ENCODE data around the gene RIPOR1.
A peak's percentile ranks its signal among the peaks of the same experiment; 100 is the strongest.

The RIPOR1 gene

DNA sequence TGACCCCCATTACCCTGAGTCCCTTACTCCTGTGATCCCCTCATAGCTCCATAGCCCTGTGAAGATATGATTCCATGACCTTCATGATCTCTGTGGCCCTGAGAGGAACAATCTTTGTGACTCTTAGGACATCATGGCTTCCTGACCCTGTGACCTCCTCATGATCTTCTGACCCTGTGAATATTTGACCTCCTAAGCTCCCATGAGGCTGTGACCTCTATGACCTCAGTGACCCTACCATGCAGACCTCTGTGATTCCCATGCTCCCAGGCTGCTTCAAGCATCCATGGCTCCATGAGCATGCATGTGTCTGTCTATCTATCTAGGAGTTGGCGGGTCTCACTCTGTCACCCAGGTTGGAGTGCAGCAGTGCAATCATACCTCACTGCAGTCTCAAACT lies 12.1 kb downstream of the RIPOR1 start:
- Histone ChIP-seq H3K36me3 (peaks cover 72% of the 10 kb centered on the region), H3K4me3 (ENCODE audit: low read depth, low read length) (no peak overlapping the region), H3K9me3 (ENCODE audit: severe bottlenecking) (no peaks in the 10 kb centered on the region), H3K27me3 (ENCODE audit: insufficient read depth, low read depth, severe bottlenecking) (no peaks in the 10 kb centered on the region), H3K27ac (no peak overlapping the region)
- TF ChIP-seq, protein P1, sequence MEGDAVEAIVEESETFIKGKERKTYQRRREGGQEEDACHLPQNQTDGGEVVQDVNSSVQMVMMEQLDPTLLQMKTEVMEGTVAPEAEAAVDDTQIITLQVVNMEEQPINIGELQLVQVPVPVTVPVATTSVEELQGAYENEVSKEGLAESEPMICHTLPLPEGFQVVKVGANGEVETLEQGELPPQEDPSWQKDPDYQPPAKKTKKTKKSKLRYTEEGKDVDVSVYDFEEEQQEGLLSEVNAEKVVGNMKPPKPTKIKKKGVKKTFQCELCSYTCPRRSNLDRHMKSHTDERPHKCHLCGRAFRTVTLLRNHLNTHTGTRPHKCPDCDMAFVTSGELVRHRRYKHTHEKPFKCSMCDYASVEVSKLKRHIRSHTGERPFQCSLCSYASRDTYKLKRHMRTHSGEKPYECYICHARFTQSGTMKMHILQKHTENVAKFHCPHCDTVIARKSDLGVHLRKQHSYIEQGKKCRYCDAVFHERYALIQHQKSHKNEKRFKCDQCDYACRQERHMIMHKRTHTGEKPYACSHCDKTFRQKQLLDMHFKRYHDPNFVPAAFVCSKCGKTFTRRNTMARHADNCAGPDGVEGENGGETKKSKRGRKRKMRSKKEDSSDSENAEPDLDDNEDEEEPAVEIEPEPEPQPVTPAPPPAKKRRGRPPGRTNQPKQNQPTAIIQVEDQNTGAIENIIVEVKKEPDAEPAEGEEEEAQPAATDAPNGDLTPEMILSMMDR (IDR thresholded peaks at IDR 0.05; ENCODE audit: low read depth, low read length) = no peak
- no peak for DNase-seq

DNA sequence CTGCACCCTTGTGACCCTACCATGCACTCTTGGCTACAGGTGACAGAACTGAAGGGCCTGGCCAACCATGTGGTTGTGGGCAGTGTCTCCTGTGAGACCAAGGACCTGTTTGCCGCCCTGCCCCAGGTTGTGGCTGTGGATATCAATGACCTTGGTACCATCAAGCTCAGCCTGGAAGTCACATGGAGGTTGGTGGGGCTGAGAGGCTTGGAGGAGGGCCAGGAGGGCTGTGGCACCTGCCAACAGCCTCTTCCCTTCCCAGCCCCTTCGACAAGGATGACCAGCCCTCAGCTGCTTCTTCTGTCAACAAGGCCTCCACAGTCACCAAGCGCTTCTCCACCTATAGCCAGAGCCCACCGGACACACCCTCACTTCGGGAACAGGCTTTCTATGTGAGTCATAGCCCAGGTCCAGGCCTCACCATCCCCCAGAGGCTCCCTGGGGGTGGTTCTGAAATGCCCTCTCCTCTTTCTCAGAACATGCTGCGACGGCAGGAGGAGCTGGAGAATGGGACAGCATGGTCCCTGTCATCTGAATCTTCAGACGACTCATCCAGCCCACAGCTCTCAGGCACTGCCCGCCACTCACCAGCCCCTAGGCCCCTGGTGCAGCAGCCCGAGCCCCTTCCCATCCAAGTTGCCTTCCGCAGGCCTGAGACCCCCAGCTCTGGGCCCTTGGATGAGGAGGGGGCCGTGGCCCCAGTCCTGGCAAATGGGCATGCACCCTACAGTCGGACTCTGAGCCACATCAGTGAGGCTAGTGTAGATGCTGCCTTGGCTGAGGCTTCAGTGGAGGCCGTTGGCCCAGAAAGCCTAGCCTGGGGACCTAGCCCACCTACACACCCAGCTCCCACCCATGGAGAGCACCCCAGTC lies 13.0 kb downstream of the RIPOR1 start:
- peaks cover 80% of the 10 kb centered on the region for H3K36me3 ChIP-seq
- no peak overlapping the region for H3K4me3 ChIP-seq (ENCODE audit: low read depth, low read length)
- no peak for DNase-seq
- H3K27ac ChIP-seq = no peak overlapping the region
- TF ChIP-seq, protein P1 (IDR thresholded peaks at IDR 0.05; ENCODE audit: low read depth, low read length) = no peak
- H3K27me3 ChIP-seq (ENCODE audit: insufficient read depth, low read depth, severe bottlenecking) = no peaks in the 10 kb centered on the region
- H3K9me3 ChIP-seq (ENCODE audit: severe bottlenecking) = no peaks in the 10 kb centered on the region

DNA sequence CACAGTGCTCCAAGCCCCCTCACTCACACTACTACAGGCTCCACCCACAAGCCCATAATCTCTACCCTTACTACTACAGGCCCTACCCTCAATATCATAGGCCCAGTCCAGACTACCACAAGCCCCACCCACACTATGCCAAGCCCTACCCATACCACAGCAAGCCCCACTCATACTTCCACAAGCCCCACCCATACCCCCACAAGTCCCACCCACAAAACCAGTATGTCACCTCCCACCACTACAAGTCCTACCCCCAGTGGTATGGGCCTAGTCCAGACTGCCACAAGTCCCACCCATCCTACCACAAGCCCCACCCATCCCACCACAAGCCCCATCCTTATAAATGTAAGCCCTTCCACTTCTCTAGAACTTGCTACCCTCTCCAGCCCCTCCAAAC lies 13.8 kb downstream of the RIPOR1 start:
- Histone ChIP-seq H3K27me3 (ENCODE audit: insufficient read depth, low read depth, severe bottlenecking) (no peaks in the 10 kb centered on the region), H3K27ac (no peak overlapping the region), H3K4me3 (ENCODE audit: low read depth, low read length) (no peak overlapping the region), H3K9me3 (ENCODE audit: severe bottlenecking) (no peaks in the 10 kb centered on the region), H3K36me3 (peaks cover 86% of the 10 kb centered on the region)
- TF ChIP-seq, protein P1 (IDR thresholded peaks at IDR 0.05; ENCODE audit: low read depth, low read length) = no peak
- peak; percentile 75 for DNase-seq

DNA sequence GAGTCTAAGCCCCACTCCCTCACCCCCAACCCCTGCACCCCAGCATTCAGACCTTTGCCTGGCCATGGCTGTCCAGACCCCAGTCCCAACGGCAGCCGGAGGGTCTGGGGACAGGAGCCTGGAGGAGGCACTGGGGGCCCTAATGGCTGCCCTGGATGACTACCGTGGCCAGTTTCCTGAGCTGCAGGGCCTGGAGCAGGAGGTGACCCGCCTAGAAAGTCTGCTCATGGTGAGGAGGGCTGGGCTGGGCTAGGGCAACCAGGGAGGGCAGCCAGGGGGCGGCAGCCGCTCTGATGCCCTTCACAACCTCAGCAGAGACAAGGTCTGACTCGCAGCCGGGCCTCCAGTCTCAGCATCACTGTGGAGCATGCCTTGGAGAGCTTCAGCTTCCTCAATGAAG lies 14.4 kb downstream of the RIPOR1 start:
- H3K27me3 ChIP-seq (ENCODE audit: insufficient read depth, low read depth, severe bottlenecking) = no peaks in the 10 kb centered on the region
- TF ChIP-seq, protein P1 (IDR thresholded peaks at IDR 0.05; ENCODE audit: low read depth, low read length) = no peak
- peaks cover 90% of the 10 kb centered on the region for H3K36me3 ChIP-seq
- no peak overlapping the region for H3K27ac ChIP-seq
- DNase-seq = no peak
- no peaks in the 10 kb centered on the region for H3K9me3 ChIP-seq (ENCODE audit: severe bottlenecking)
- no peak overlapping the region for H3K4me3 ChIP-seq (ENCODE audit: low read depth, low read length)

DNA sequence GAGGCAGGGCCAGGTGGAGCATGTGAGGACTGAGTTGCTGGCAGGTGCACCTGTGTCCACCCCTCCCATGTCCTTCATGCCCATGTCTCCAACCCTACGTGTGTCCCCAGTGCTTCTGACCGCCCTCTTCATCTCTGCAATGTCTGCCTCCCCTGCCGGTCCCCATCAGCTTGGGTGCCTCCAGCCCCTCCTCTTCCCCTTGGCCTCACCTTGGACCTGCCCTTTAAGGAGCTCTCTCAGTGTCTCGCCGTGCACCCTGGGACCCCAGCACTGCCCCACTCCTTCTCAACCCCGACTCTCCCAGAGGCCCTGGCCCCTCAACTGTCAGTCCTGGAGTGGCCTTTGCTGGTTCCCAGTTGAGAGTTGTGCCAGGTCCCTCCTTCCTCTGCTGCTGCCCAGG lies 15.0 kb downstream of the RIPOR1 start:
- DNase-seq = no peak
- Histone ChIP-seq H3K27ac (no peak overlapping the region), H3K36me3 (peaks cover 92% of the 10 kb centered on the region), H3K9me3 (ENCODE audit: severe bottlenecking) (no peaks in the 10 kb centered on the region), H3K4me3 (ENCODE audit: low read depth, low read length) (no peak overlapping the region), H3K27me3 (ENCODE audit: insufficient read depth, low read depth, severe bottlenecking) (no peaks in the 10 kb centered on the region)
- TF ChIP-seq, protein P1 (IDR thresholded peaks at IDR 0.05; ENCODE audit: low read depth, low read length) = no peak
